HL-60/S4 treated with retinoic acid at 250 ng/mL for 4 days and 3 days (cell line): Measurements from ENCODE around the gene OR14I1.
"Not testable (repeated sequence)": the region's sequence is repeated elsewhere in the genome, so short reads cannot be mapped to it uniquely, and the experiment has no call there.

ENCODE experiments used
- in situ Hi-C: fragments of 300-500 bp; cut with MboI; formaldehyde crosslinking; loops from 2 replicates; pipeline ENCODE4 v1.7.0; 2022; ENCODE audit warnings: low sequenced_read_pairs

OR14I1 gene

DNA sequence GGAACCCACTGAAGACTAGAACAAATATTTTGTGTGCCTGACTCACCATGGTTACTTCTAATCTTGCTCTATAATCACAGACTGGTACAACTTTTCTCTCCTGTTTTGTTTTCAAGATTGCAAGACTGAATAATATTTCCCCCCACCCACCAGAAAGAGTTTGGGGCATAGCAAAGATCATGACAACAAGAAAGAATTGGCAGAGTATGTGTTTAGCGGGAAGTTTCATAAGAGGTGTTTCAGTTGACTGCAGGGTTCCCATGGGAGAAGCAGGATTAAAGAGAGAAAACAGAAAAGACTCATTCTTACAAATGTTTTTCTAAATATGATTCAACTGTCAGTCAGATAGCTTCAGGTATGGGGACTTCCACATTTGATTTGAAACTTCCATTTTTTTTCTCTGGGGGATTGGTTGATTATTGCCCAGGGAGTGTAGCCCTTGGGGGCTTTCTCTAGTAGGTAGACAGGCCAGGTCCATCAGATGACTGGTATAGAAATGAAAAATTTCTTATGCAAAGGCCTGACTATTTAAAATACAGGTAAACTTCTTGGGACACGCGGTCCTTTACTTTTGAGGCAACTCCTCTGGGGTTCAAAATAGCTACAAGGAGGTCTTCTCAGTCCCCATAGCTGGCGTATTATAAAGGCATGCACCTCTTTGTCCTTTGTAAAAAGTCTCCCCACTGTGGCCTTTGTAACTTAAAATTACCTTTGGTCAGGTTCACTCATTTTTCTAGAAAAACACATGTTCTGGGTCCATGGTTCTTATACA, 13.9 kb downstream of the OR14I1 start:
- in situ Hi-C loops, result no loop called here

DNA sequence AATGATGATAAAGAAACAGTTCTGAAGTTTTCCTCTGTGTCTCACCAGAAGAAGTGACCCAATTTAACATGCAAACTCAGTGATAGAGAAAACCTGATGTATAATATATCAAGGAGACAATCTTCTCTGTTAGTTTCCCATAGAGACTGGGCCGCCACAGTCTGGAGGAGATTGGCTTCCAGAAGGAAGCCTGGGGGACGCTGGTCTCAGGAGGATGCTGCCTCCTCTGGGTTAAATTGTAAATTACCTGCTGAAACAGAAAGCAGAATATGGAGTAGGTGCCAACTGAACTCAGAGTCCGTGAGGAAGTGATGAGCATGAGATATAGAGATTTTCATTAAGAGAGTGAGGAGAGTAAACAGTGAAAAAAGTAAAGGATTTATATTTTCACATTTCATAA, 15.8 kb downstream of the OR14I1 start:
- in situ Hi-C loops, result no loop called here

DNA sequence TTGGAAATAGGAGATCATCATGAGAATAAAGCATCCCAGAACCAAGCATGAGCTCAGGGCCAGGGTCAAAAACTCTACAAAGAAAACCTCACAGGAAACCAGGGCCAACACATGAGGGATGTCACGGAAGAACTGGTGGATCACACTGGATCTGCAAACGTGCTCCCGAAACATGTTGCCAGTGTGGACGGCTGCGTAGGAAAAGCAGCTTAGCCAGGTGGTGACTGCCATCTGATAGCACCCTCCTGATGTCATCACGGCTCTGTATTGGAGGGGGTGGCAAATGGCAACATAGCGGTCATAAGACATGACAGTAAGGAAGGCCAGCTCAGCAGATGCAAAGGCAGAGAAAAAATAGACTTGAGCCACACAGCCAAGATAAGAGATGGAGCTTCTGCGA, 20.9 kb downstream of the OR14I1 start:
- in situ Hi-C loops, result no loop called here

DNA sequence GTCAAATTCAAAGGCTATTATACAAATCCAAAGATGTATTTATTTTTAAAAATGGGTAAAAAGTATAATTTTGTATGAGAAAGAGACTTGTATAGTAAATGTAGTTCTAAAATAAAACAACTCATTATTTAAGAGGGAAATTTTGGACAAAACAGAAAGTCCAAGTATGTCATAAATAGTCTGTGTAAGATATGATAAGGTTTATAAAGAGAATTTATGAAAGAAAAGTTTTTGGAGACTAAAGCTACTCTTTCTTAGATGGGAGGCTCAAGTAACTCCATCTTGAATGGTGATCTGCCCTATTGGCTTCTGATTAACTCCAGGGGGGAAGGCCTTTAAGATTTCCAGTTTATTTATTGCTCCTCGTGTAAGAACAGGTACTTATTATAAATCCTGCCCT, 32.6 kb downstream of the OR14I1 start:
- in situ Hi-C loops, result no loop called here

DNA sequence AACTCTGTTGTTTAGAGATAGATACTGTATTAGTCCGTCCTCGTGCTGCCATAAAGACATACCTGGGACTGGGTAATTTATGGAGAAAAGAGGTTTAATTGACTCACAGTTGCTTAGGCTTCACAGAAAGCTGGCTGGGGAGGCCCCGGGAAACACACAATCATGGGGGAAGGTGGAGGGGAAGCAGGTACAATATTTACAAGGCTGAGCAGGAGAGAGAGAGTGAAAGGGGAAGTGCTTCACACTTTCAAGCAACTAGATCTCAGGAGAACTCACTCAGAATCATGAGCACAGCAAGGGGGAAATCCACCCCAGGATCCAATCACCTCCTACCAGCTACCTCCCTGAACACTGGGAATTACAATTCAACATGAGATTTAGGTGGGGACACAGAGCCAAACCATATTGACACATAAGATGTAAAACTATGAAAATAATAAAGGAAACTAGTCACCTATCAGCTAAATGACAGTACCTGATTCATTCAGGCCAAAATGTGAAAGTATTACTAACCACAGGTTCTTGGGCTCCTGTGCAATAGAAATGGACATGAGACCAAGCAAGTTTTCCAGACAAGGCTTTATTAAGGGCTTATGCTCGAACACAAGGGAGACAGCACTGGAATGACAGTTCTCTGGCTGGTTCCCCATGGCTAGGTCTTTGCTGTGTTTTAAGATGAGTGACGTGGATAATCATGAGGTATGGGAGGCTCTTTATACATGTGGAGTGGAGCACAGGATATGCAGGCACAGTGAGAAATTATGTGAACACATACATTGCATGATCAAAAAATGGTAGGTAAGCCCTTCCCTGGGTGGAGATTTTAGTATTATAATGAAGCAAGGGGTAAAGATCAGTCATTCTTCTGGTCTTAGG, 38.9 kb downstream of the OR14I1 start:
- in situ Hi-C loops, result not testable (repeated sequence)

DNA sequence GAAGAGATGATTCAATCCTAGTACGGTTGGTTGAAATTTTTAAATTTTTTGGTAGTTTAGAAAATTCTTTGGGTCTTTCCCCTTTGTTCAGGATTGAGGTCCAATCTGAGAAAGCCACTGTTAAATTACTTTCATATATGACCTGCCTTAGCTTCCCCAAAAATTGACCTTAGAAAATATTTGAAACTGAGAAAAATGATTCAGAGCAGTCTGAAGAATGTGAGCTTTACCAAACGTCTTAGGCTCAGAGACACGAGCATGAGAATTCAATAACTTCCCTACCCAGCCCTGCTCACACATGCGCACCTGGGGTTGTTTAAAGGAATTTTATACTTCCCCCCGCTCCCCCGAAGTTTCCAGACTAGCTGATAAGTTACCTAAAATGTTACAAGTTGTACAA, 45.8 kb downstream of the OR14I1 start:
- in situ Hi-C loops, result not testable (repeated sequence)

DNA sequence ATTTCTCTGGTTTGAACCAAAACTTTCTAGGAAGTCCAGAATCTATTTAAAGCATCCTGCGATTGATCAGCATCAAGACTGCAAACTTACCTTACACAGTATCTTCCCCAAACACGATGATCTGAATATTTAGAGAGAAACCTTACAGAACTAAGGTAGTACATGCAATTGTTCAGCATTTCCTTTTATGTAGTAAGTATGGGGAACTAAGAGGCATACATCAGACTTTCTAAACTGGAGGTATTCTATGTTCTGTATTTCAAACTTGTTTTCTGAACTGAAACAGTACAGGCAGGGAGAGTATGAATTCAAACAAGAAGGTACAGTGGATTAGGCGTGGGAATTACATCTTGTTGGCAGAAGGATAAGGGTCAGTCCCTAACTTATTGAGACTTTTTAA, 47.2 kb downstream of the OR14I1 start, which contains the start of gene OR2T27:
Gene OR2T27, minus strand, starts transcription at position 175 of the 400 bp plus-strand sequence. CDS start 4,644 bp downstream, outside the sequence.
- in situ Hi-C loops, result not testable (repeated sequence)
